ENCODE measurements around the gene SLC15A3. TPM values are rescaled to one million over a fixed set of nuclear protein-coding genes. Genes with fewer than 3 reads are reported as not detected.

Gene SLC15A3
- total RNA-seq, 2 experiments from 2014 or later, result 12.6 to 41.4 TPM

DNA sequence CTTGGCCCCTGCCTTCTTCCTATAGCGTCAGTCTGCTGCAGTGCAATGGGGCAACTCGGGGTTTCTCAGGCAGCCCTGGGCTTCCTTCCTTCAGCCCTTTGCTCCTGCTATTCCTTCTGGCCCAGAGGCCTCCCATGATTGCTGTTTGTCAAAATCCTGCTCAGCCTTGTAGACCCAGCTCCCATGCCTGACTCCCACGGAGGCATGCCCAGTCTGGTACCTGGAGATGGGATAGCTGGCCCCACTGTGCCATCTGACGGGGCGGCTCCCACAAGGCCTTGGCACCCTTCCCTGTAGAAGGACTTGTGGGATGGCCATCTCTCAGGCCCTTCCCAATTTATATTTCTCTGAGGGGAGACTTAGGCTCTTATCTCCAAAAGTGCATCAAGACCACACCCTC is 18.9 kb upstream of the SLC15A3 start:
- Histone ChIP-seq H4K20me1 (ENCODE audit: insufficient read depth, low read length) (no peaks in the 10 kb centered on the region), H3K4me3 (ENCODE audit: low read depth, low read length, poor library complexity, severe bottlenecking) (no peak overlapping the region), H3K27ac (ENCODE audit: low read depth, low read length, poor library complexity, severe bottlenecking) (no peak overlapping the region), H2AFZ (ENCODE audit: low read length) (no peak overlapping the region), H3K9me3 (ENCODE audit: low read length) (0 out of 2 replicates have a peak, but pooled peaks cover 3% of the 10 kb centered on the region), H3K4me1 (ENCODE audit: insufficient read depth, low read length, poor library complexity, severe bottlenecking) (no peaks in the 10 kb centered on the region), H3K79me2 (ENCODE audit: insufficient read depth, low read depth, low read length) (no peaks in the 10 kb centered on the region), H3K36me3 (ENCODE audit: insufficient read depth, low read length) (no peaks in the 10 kb centered on the region), H3K4me2 (ENCODE audit: low read length) (no peak overlapping the region), H3K9me2 (ENCODE audit: insufficient read depth, low read length) (no peaks in the 10 kb centered on the region)
- intact Hi-C loops (cut with micrococcal nuclease; ENCODE audit: unreplicated experiment), result loop anchor here (1.0 to 2.0 kb wide), 2 partner anchors 158 to 216 kb away; no protein-coding TSS in a partner anchor
- POLR2A ChIA-PET, result interaction anchor here (0.5 kb wide), 1 partner anchor 186 kb away, joined by 3 read pairs; the partner anchor contains the start of gene MS4A10
- TF ChIP-seq, protein P1, sequence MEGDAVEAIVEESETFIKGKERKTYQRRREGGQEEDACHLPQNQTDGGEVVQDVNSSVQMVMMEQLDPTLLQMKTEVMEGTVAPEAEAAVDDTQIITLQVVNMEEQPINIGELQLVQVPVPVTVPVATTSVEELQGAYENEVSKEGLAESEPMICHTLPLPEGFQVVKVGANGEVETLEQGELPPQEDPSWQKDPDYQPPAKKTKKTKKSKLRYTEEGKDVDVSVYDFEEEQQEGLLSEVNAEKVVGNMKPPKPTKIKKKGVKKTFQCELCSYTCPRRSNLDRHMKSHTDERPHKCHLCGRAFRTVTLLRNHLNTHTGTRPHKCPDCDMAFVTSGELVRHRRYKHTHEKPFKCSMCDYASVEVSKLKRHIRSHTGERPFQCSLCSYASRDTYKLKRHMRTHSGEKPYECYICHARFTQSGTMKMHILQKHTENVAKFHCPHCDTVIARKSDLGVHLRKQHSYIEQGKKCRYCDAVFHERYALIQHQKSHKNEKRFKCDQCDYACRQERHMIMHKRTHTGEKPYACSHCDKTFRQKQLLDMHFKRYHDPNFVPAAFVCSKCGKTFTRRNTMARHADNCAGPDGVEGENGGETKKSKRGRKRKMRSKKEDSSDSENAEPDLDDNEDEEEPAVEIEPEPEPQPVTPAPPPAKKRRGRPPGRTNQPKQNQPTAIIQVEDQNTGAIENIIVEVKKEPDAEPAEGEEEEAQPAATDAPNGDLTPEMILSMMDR (conservative IDR thresholded peaks at IDR 0.05; ENCODE audit: low read length), result no peak
- no peak for TF ChIP-seq EZH2phosphoT487 (IDR thresholded peaks at IDR 0.05; ENCODE audit: borderline replicate concordance, low read depth, low read length)
- DNase-seq (ENCODE audit: low spot score), result no peak
- no TSS peak for BruUV-seq (replicated peaks)
- CTCF ChIA-PET (ENCODE audit: unreplicated experiment), result no interaction called here

DNA sequence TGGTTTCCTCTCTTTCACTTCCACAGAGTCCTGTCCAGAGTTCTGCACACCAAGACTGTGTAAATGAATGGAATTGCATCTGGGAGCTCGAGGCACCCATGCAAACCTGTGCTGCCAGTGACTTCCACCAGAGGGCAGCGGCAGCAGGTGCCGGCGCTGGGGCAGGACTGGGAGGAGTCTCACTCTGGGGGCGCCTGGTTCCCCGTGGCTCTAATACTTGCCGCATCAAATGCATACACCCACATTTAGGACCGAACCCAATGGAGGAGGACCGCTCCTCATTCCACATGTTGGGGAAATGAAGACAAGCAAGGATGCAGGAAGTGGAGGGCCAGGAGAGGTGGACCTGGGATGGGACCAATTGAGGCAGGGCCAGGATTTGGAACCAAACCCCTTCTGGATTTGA is 18.4 kb upstream of the SLC15A3 start:
- no peak overlapping the region for H3K4me3 ChIP-seq (ENCODE audit: low read depth, low read length, poor library complexity, severe bottlenecking)
- H3K9me2 ChIP-seq (ENCODE audit: insufficient read depth, low read length), result no peaks in the 10 kb centered on the region
- no peaks in the 10 kb centered on the region for H4K20me1 ChIP-seq (ENCODE audit: insufficient read depth, low read length)
- no peak overlapping the region for H3K4me2 ChIP-seq (ENCODE audit: low read length)
- intact Hi-C loops (cut with micrococcal nuclease; ENCODE audit: unreplicated experiment), result loop anchor here (1.0 to 2.0 kb wide), 2 partner anchors 159 to 216 kb away; no protein-coding TSS in a partner anchor
- no TSS peak for BruUV-seq (replicated peaks)
- H3K9me3 ChIP-seq (ENCODE audit: low read length), result 0 out of 2 replicates have a peak, but pooled peaks cover 3% of the 10 kb centered on the region
- no peak for TF ChIP-seq EZH2phosphoT487 (IDR thresholded peaks at IDR 0.05; ENCODE audit: borderline replicate concordance, low read depth, low read length)
- TF ChIP-seq, protein P1 (conservative IDR thresholded peaks at IDR 0.05; ENCODE audit: low read length), result peak; percentile 97
- POLR2A ChIA-PET, result interaction anchor here (0.5 to 1.3 kb wide), 2 partner anchors 16 to 185 kb away, joined by 3 to 4 read pairs; partner anchors contain the start of gene MS4A10
- no peak overlapping the region for H3K27ac ChIP-seq (ENCODE audit: low read depth, low read length, poor library complexity, severe bottlenecking)
- no peak overlapping the region for H2AFZ ChIP-seq (ENCODE audit: low read length)
- no peaks in the 10 kb centered on the region for H3K36me3 ChIP-seq (ENCODE audit: insufficient read depth, low read length)
- peak; percentile 66 for DNase-seq (ENCODE audit: low spot score)
- no peaks in the 10 kb centered on the region for H3K79me2 ChIP-seq (ENCODE audit: insufficient read depth, low read depth, low read length)
- no peaks in the 10 kb centered on the region for H3K4me1 ChIP-seq (ENCODE audit: insufficient read depth, low read length, poor library complexity, severe bottlenecking)
- CTCF ChIA-PET (ENCODE audit: unreplicated experiment), result no interaction called here

DNA sequence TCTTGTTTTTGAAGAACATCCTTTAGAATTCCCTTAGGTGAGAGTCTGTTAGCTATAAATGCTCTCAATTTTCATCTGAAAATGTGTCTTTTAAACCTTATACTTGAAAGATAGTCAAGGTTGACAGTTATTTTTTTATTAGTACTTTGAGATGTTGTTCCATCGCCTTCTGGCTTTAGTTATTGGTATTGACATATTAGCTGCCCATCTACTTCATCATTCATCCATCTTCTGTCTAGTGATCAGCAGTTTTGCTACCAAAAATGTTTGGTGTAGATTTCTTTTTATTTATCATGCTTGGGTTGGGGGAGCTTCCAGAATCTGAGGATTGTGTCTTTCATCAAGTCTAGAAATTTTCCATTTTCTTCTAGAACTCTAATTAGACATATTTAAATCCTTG is 16.2 kb upstream of the SLC15A3 start:
- Histone ChIP-seq H3K9me3 (ENCODE audit: low read length) (0 out of 2 replicates have a peak, but pooled peaks cover 3% of the 10 kb centered on the region), H3K27ac (ENCODE audit: low read depth, low read length, poor library complexity, severe bottlenecking) (no peak overlapping the region), H3K4me1 (ENCODE audit: insufficient read depth, low read length, poor library complexity, severe bottlenecking) (no peaks in the 10 kb centered on the region), H4K20me1 (ENCODE audit: insufficient read depth, low read length) (no peaks in the 10 kb centered on the region), H3K36me3 (ENCODE audit: insufficient read depth, low read length) (no peaks in the 10 kb centered on the region), H3K4me3 (ENCODE audit: low read depth, low read length, poor library complexity, severe bottlenecking) (no peak overlapping the region), H3K9me2 (ENCODE audit: insufficient read depth, low read length) (no peaks in the 10 kb centered on the region), H3K79me2 (ENCODE audit: insufficient read depth, low read depth, low read length) (no peaks in the 10 kb centered on the region), H3K4me2 (ENCODE audit: low read length) (no peak overlapping the region), H2AFZ (ENCODE audit: low read length) (no peak overlapping the region)
- TF ChIP-seq, protein P1 (conservative IDR thresholded peaks at IDR 0.05; ENCODE audit: low read length), result 0 out of 2 replicates have a peak, but pooled peaks have one; percentile 6
- TF ChIP-seq EZH2phosphoT487 (IDR thresholded peaks at IDR 0.05; ENCODE audit: borderline replicate concordance, low read depth, low read length), result no peak
- BruUV-seq (replicated peaks), result no TSS peak
- DNase-seq (ENCODE audit: low spot score), result no peak
- intact Hi-C loops (cut with micrococcal nuclease; ENCODE audit: unreplicated experiment), result no loop called here
- CTCF ChIA-PET (ENCODE audit: unreplicated experiment), result no interaction called here
- POLR2A ChIA-PET, result interaction anchor here (0.7 to 1.1 kb wide), 3 partner anchors 50 to 320 kb away, joined by 3 to 4 read pairs (median 3); no protein-coding TSS in a partner anchor

All from OCI-LY7 (cell line).